Activated T-helper 1 cell treated with anti-CD3 and anti-CD28 coated beads, Interleukin-12 subunit alpha, Interleukin-12 subunit beta, Interleukin-2, Interleukin-4 antibody, amounts not matched to agents 30 ng/mL and 10 ng/mL and 1 ng/mL, durations not matched to agents 14 hours and 24 hours and 36 hours (primary cell): ENCODE results near the gene LRRC47. TPM values are rescaled to one million over a fixed set of nuclear protein-coding genes. Genes with fewer than 3 reads are reported as not detected.

Source experiments
- DNase-seq: peaks from one replicate; pipeline ENCODE4 v3.0.0; 2021; ENCODE audit warnings: low spot score
- H3K27ac Mint-ChIP-seq: one replicate; pipeline ENCODE4 v1.8.0; 2021; ENCODE audit warnings: mild to moderate bottlenecking, mixed read lengths
- H3K27me3 Mint-ChIP-seq: one replicate; pipeline ENCODE4 v1.8.0; 2022; ENCODE audit warnings: mild to moderate bottlenecking, moderate library complexity, mixed read lengths; ENCODE audit not compliant: insufficient read depth
- H3K36me3 Mint-ChIP-seq: one replicate; pipeline ENCODE4 v1.8.0; 2021; ENCODE audit warnings: low read depth, mixed read lengths
- H3K4me1 Mint-ChIP-seq: one replicate; pipeline ENCODE4 v1.8.0; 2021; ENCODE audit warnings: low read depth, mixed read lengths
- H3K4me3 Mint-ChIP-seq: one replicate; pipeline ENCODE4 v1.8.0; 2021; ENCODE audit warnings: mild to moderate bottlenecking, moderate library complexity, mixed read lengths
- H3K9me3 Mint-ChIP-seq: one replicate; pipeline ENCODE4 v1.8.0; 2021; ENCODE audit warnings: mixed read lengths
- intact Hi-C: fragments of 100-400 bp; cut with micrococcal nuclease; formaldehyde crosslinking; loops from one replicate; pipeline ENCODE4 v1.15.1; 2024
- total RNA-seq: library from RNA; stranded (reverse); gene quantifications from 2 replicates; pipeline ENCODE4 v1.2.3, GENCODE V29; 2022

LRRC47 gene
- total RNA-seq = 45.2 and 50.1 TPM in 2 replicates

DNA sequence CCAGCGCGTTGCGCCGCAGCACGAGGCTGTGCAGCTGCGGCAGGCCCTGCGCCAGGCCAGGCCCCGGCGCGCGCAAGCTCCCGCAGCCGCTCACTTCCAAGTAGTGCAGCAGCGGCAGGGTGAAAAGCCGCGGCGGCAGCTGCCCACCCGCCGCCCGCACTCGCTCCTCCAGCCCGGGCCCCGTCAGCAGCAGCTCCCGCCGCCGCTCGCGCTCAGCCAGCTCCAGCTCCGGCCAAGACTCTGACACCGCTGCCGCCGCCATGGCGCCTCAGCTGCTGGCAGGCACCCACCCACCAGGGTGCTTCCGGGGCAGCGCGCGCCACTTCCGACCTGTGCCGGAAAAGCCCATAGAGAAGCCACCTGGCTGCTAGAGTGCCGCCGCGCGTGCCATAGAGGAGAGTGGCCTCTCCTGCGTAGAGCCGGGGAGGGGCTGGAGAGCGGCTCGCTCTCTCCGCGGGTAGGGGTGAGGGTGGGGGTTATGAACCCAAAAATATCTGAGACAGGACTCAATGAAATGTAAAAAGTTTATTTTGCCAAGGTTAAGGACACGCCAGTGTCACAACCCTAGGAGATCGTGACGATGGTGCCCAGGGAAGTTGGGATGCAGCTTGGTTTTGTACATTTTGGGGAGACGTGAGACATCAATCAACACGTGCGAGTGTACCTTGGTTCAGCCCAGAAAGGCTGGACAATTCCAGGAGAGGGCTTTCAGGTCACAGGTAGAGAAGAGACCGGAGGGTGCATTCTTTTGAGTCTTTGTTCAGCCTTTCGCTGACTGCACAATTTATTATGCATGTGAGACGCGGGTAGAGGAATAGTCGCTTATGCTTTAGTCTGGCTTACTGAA lies at the start of gene LRRC47:
Gene LRRC47, minus strand, starts transcription at position 284 of the 847 bp plus-strand sequence. Its CDS starts 22 bp downstream, at position 262.
- intact Hi-C loops = loop anchor here (1.0 to 10.0 kb wide), 10 partner anchors 9 to 1382 kb away; partner anchors contain the start of genes C1orf174, CEP104, DFFB and PEX10

DNA sequence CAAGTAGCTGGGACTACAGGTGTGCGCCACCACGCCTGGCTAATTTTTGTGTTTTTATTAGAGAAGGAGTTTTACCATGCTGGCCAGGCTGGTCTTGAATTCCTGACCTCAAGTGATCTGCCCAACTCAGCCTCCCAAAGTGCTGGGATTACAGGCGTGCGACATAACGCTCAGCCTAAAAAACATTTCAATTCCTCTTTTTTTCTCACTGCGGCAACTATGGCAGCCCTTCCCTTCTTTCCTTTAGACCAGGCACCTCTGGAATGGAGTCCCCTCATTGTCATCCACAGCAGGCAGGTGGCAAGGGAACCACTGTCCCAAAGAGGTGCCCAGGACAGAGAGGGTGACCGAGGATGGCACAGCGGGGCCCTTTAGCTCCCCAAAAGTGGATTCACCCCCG lies 46.6 kb upstream of the LRRC47 start:
- intact Hi-C loops = no loop called here
- Mint-ChIP-seq H3K36me3 (peaks cover 52% of the 10 kb centered on the region), H3K27me3 (no peaks in the 10 kb centered on the region)

More for the DNA sequence above, at the start of gene LRRC47:
- peaks cover 42% of the 10 kb centered on the region for H3K4me1 Mint-ChIP-seq
- H3K9me3 Mint-ChIP-seq = no peaks in the 10 kb centered on the region
- H3K4me3 Mint-ChIP-seq = peak within 1 kb of the TSS; percentile 91
- peak within 1 kb of the TSS; percentile 89 for H3K27ac Mint-ChIP-seq
- peaks cover 5% of the 10 kb centered on the region for H3K27me3 Mint-ChIP-seq
- DNase-seq = peak; percentile 92
- no peaks in the 10 kb centered on the region for H3K36me3 Mint-ChIP-seq

DNA sequence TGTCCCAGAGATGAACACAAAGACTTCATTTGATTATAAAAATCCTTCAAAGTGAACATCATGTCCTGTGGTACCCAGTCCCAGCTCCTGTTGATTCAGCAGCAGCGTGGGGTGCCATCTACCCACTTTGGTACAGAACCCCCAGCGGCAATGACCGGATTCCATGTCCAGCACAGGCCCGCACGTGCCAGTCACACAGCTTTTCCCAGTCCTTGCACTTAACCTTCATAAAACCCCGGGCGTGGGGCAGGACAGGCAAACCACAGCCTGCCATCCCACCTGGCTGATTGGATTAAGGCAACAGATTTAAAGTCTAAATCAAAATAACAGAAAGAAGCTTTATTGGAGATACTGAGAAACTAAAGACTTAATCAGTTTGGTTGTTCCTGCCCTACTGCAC lies 45.2 kb upstream of the LRRC47 start:
- peaks cover 61% of the 10 kb centered on the region for H3K36me3 Mint-ChIP-seq
- intact Hi-C loops = no loop called here
- no peaks in the 10 kb centered on the region for H3K27me3 Mint-ChIP-seq
- peaks cover 7% of the 10 kb centered on the region for H3K9me3 Mint-ChIP-seq
- H3K4me1 Mint-ChIP-seq = no peaks in the 10 kb centered on the region
- H3K4me3 Mint-ChIP-seq = no peak overlapping the region
- no peak overlapping the region for H3K27ac Mint-ChIP-seq
- DNase-seq = no peak

More for the DNA sequence above, 46.6 kb upstream of the LRRC47 start:
- no peak overlapping the region for H3K4me3 Mint-ChIP-seq
- no peak overlapping the region for H3K27ac Mint-ChIP-seq
- no peak for DNase-seq
- no peaks in the 10 kb centered on the region for H3K9me3 Mint-ChIP-seq
- no peaks in the 10 kb centered on the region for H3K4me1 Mint-ChIP-seq

DNA sequence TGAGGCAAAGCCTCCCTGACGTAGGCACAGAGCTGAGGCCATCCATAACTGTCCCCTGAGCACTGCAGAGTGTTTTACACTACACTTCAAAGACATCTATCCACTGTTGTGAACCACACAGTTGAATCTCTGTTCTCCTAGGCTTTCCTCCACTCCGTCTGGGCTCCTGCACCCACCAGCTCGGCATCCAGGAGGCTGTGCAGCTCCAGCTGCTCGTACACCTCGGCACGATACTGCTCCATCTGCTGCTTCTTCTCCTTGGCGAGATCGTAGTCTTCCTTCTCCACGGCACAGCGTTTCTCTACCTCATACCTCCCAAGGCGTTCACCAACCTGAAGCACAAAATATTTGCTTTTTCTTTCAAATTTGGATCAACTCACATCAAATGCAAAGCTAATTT lies 42.5 kb upstream of the LRRC47 start:
- H3K27ac Mint-ChIP-seq = no peak overlapping the region
- H3K4me3 Mint-ChIP-seq = no peak overlapping the region
- no peak for DNase-seq
- H3K27me3 Mint-ChIP-seq = no peaks in the 10 kb centered on the region
- no peaks in the 10 kb centered on the region for H3K4me1 Mint-ChIP-seq
- H3K9me3 Mint-ChIP-seq = peaks cover 7% of the 10 kb centered on the region
- H3K36me3 Mint-ChIP-seq = peaks cover 67% of the 10 kb centered on the region
- intact Hi-C loops = no loop called here

DNA sequence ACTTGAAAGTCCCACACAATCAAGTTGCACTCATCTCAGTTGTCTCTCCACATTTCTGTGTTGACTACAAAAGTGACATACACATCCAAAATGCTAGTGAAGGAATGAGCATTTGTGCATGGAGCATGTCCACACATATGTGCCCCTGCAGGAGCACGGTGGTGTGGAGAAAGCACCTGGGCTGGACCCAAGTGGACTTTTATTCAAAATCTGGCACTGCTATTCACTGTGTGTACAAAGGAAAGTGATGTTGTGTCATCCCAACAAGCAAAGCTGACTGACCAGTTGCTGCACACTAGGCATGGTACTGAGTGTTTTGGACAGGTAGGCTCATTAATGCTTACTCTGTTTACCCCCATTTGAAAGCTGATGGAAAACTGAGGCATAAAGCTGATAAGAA lies 41.4 kb upstream of the LRRC47 start:
- Mint-ChIP-seq H3K4me1 (no peaks in the 10 kb centered on the region), H3K27me3 (no peaks in the 10 kb centered on the region), H3K4me3 (no peak overlapping the region), H3K9me3 (peaks cover 7% of the 10 kb centered on the region), H3K36me3 (peaks cover 63% of the 10 kb centered on the region), H3K27ac (no peak overlapping the region)
- intact Hi-C loops = no loop called here
- DNase-seq = no peak

DNA sequence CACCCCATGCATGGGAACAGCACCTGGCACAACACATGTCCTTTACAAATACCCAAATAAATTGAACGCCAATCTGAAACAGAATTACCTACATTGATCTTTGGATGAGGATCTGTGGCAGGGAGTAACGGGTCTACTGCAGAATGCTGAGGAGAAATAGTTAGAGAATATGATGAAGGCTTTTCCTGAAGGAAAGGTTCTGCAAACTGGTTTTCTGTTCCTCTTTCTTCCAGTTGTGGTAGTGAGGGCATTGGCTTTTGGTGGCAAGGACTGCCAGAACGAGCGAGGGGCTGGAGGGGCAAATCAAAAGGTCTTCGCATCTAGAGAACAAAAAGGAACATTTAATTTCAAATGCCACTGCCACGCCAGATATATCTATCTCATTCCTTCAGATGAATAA lies 40.9 kb upstream of the LRRC47 start:
- DNase-seq = no peak
- no peaks in the 10 kb centered on the region for H3K27me3 Mint-ChIP-seq
- no peak overlapping the region for H3K27ac Mint-ChIP-seq
- H3K4me3 Mint-ChIP-seq = no peak overlapping the region
- peaks cover 61% of the 10 kb centered on the region for H3K36me3 Mint-ChIP-seq
- intact Hi-C loops = no loop called here
- H3K9me3 Mint-ChIP-seq = peaks cover 7% of the 10 kb centered on the region
- H3K4me1 Mint-ChIP-seq = no peaks in the 10 kb centered on the region

DNA sequence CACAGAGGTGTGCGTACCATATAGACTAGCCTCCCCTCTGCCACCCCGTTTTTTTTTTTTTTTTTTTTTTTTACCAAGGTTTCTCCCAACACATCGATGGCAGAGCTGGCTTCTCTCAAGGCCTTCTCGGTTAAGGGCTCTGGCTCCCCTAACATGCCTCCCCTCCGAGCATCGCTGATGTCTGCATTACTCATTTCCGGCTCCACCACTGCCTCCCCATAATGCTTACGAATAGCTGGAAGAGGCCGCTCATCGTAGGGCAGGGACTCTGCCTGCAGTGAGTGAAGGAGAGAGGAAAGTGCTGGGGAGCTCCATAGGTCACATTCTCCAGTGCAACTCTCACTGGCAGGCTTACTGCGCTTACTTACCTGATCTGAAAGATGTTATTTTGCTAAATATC lies 40.1 kb upstream of the LRRC47 start:
- no peaks in the 10 kb centered on the region for H3K4me1 Mint-ChIP-seq
- H3K4me3 Mint-ChIP-seq = no peak overlapping the region
- no peak for DNase-seq
- H3K27me3 Mint-ChIP-seq = no peaks in the 10 kb centered on the region
- peaks cover 59% of the 10 kb centered on the region for H3K36me3 Mint-ChIP-seq
- intact Hi-C loops = no loop called here
- no peak overlapping the region for H3K27ac Mint-ChIP-seq
- H3K9me3 Mint-ChIP-seq = peaks cover 7% of the 10 kb centered on the region

DNA sequence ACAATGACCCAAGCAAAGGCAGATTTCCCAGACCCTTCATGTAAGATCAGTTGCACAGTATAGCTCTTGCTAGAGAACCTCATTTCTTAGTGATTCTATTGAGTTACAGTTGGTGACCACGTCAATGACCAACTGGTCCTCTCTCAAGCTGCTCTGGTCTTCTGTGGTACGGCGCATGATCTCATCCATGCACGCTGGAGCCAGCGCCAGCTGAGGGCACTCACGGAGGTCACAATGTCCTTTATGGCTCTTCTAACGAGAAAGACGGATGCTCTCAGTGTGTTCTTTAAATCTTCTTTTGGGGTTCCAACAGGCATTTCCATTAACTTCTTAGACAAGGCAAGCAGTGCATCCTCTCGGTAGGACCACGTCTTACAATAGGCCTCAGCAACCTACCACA lies 38.4 kb upstream of the LRRC47 start:
- Mint-ChIP-seq H3K27ac (no peak overlapping the region), H3K4me1 (no peaks in the 10 kb centered on the region), H3K27me3 (no peaks in the 10 kb centered on the region), H3K9me3 (peaks cover 7% of the 10 kb centered on the region), H3K4me3 (no peak overlapping the region), H3K36me3 (peaks cover 53% of the 10 kb centered on the region)
- intact Hi-C loops = no loop called here
- no peak for DNase-seq

DNA sequence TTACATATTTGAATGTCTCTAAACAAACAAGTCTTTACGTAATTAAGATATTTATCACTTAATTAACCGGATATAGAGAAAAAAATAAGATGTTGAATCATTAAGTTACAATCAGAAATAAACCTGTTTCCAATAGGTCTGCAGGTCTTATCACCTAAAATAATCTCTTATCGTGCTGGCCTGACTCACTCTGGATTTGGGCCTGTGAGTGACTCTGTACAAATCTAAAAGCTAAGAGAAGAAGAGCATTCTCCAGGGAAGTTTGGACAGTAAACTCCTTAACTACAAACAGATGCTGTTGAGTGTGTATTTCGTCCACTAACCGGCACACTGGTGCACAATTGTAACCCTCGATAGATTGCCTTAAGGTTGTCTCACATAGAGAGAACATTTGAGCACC lies 35.4 kb upstream of the LRRC47 start:
- intact Hi-C loops = no loop called here
- Mint-ChIP-seq H3K27me3 (no peaks in the 10 kb centered on the region), H3K27ac (no peak overlapping the region), H3K4me3 (no peak overlapping the region), H3K4me1 (no peaks in the 10 kb centered on the region), H3K36me3 (peaks cover 32% of the 10 kb centered on the region), H3K9me3 (no peaks in the 10 kb centered on the region)
- DNase-seq = no peak

DNA sequence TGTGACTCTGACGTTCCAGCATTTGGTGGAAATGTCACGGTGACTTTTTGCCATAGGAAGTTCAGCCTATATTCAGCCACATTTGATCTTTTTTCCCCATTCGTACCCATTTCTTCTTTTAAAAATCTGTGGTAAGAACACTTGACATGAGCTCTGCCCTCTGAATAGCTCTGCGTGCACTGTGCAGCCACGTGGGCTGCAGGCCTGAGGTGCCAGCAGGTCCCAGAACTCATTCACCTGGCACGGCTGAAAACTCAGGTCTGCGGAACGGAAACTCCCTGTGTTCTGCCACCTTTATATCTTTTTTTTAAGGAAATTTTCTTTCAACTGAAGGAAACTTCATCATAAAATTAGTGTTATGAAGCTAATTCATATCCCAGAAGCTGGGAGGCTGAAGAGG lies 32.1 kb upstream of the LRRC47 start:
- H3K27ac Mint-ChIP-seq = no peak overlapping the region
- DNase-seq = no peak
- intact Hi-C loops = no loop called here
- H3K4me3 Mint-ChIP-seq = no peak overlapping the region
- no peaks in the 10 kb centered on the region for H3K27me3 Mint-ChIP-seq
- H3K9me3 Mint-ChIP-seq = no peaks in the 10 kb centered on the region
- no peaks in the 10 kb centered on the region for H3K4me1 Mint-ChIP-seq
- peaks cover 34% of the 10 kb centered on the region for H3K36me3 Mint-ChIP-seq

DNA sequence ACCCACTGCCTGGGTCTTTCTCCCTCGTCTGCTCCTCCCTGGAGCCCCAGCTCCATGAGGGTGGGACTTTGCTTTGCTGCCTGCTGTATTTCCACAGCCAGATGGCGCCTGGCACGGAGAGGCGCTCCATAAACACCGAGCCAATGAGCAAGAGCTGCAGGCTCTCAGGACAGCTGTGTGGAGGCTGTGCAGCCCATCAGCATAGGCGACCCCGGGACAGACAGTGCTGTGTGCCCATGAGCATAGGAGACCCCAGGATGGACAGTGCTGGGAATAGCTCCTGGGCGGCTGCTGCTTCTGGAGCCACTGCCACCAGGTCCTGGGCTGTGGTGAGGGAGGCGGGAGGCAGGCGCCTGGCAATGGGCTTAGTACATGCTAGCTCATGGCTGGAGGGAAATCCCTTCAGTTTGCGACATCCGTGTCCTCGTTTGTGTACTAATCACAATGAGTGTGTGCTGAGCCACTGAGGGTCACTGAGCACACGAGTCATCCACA lies 31.6 kb upstream of the LRRC47 start:
- Mint-ChIP-seq H3K27ac (no peak overlapping the region), H3K36me3 (peaks cover 31% of the 10 kb centered on the region), H3K27me3 (no peaks in the 10 kb centered on the region), H3K9me3 (no peaks in the 10 kb centered on the region), H3K4me3 (no peak overlapping the region), H3K4me1 (no peaks in the 10 kb centered on the region)
- intact Hi-C loops = no loop called here
- DNase-seq = no peak

DNA sequence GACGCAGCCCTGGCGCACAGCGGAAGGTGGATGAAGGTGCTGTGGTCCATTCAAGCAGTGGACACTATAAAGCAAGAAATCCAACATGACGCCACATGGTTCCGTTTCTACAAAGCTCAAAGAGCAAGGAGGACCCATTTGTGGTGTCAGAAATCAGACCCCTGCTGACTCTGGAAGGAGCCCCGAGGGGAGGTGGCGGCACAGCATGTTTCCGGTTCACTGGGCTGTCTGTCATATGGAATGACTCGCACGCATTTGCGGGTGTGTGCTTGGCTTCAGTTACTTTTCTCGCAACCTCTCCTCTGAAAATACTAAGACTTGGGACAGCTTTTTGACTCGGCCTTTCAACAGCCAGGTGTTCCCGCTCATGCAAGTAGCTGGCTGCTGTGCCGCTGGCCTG lies 29.1 kb upstream of the LRRC47 start:
- no peak overlapping the region for H3K27ac Mint-ChIP-seq
- H3K9me3 Mint-ChIP-seq = no peaks in the 10 kb centered on the region
- no peaks in the 10 kb centered on the region for H3K27me3 Mint-ChIP-seq
- DNase-seq = no peak
- H3K36me3 Mint-ChIP-seq = peaks cover 34% of the 10 kb centered on the region
- intact Hi-C loops = no loop called here
- H3K4me3 Mint-ChIP-seq = no peak overlapping the region
- no peaks in the 10 kb centered on the region for H3K4me1 Mint-ChIP-seq

DNA sequence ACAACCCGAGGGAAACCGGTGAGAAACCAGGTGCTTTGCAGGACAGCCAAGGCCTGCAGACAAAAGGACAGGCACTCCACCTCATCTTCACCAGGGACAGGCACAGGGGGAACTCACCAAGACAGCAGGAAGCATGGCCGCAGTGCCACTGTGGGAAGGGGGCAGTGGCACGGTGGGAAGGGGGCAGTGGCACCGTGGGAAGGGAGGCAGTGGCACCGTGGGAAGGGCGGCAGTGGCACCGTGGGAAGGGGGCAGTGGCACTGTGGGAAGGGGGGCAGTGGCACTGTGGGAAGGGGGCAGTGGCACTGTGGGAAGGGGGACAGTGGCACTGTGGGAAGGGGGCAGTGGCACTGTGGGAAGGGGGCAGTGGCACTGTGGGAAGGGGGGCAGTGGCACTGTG lies 28.4 kb upstream of the LRRC47 start:
- DNase-seq = no peak
- H3K4me1 Mint-ChIP-seq = no peaks in the 10 kb centered on the region
- no peaks in the 10 kb centered on the region for H3K9me3 Mint-ChIP-seq
- no peak overlapping the region for H3K4me3 Mint-ChIP-seq
- H3K27me3 Mint-ChIP-seq = no peaks in the 10 kb centered on the region
- H3K36me3 Mint-ChIP-seq = peaks cover 34% of the 10 kb centered on the region
- no peak overlapping the region for H3K27ac Mint-ChIP-seq
- intact Hi-C loops = no loop called here
